Activated naive CD4-positive, alpha-beta T cell treated with Interleukin-2 at 50 U/mL for 16 hours (primary cell): ENCODE results near the gene SPEF2.
"Not testable (repeated sequence)": the region's sequence is repeated elsewhere in the genome, so short reads cannot be mapped to it uniquely, and the experiment has no call there.

Experiments used
- DNase-seq: peaks from one replicate; pipeline ENCODE4 v3.0.0-alpha.2; 2020

The SPEF2 gene

GRCh38 chr5:35826056-35826455 is 208.4 kb downstream of the SPEF2 start:
- DNase-seq = no peak

- DNase-seq = peak; percentile 38
Measured at GRCh38 chr5:35826554-35826953, 208.9 kb downstream of the SPEF2 start.

GRCh38 chr5:35828082-35828598 is 210.5 kb downstream of the SPEF2 start:
- no peak for DNase-seq

DNA sequence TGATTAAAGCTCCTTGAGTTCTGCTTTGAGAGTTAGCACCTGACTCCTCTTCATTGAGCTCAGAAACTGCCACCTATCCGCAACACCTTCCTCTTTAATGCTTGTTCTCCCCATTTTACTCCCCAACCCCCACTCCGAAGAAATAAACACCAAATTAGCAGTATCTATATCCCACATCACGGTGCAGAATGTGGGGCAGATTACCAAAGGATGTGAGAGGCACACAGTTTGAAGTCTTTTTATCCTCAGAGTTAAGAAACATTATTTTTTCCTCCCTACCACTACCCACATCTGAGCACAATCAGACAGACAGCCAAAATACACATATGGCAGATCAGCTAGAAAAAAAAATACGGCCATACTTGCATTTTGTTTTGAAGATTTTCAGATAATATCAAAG is 212.9 kb downstream of the SPEF2 start:
- no peak for DNase-seq

GRCh38 chr5:35832762-35833161 is 215.1 kb downstream of the SPEF2 start:
- DNase-seq = no peak

DNA sequence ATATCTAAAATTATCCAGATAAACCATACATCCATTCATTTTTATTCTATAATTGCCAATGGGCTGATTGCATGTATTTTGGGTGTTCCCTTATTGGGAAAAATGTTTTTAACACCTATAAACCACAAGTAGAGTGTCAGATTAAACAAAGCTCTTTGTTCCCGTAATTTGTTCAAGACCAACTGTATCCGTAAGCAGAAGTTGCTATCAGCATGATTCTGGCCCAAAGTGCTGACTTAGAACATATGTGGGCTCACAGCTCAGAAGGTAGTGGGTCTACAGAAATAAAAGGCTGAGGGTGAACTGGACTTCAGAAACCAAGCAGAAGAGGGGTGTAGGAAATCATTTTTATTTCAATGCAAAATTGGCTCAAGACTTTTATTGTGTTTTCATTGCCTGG is 215.6 kb downstream of the SPEF2 start:
- DNase-seq = no peak

- no peak for DNase-seq
Measured at GRCh38 chr5:35835796-35836742, 218.4 kb downstream of the SPEF2 start.

DNA sequence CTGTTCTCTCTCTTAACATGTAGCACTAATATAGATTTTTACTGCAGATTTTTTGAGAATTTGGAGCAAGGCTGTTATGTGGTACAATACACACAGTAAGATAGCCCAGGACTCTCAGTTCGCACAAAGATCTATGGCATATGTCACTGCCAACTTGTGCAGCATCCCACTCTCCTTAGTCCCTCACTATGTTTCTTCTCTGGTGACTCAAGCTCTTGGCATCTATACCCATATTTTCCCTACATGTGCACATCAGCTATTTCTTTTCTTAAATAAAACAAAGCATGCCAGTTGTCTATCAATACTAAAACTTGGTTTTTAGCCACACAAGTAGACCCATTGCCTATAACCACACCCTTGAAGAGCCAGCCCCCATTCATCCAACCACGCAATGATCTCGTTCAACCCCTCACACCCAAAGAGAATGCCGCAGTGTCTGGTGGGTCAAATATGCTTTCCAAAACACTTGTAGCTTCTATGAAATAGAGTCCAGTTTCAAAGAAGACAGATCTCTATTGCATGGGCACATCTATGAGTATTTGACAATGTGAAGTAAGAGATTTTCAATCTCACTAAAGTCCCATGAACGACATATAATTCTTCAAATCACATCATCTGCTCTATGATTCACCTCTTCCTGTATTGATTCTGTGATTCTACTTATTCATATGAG is 220.8 kb downstream of the SPEF2 start:
- no peak for DNase-seq

- no peak for DNase-seq
Measured at GRCh38 chr5:35842856-35843255, 225.2 kb downstream of the SPEF2 start.

- not testable (repeated sequence) for DNase-seq
Measured at GRCh38 chr5:35845508-35845907, 227.8 kb downstream of the SPEF2 start.

- DNase-seq = no peak
Measured at GRCh38 chr5:35847491-35847890, 229.8 kb downstream of the SPEF2 start.

GRCh38 chr5:35847961-35848360 is 230.3 kb downstream of the SPEF2 start:
- DNase-seq = no peak

GRCh38 chr5:35849860-35850259 is 232.2 kb downstream of the SPEF2 start:
- DNase-seq = no peak

GRCh38 chr5:35850967-35851680 is 233.5 kb downstream of the SPEF2 start:
- DNase-seq = no peak

DNA sequence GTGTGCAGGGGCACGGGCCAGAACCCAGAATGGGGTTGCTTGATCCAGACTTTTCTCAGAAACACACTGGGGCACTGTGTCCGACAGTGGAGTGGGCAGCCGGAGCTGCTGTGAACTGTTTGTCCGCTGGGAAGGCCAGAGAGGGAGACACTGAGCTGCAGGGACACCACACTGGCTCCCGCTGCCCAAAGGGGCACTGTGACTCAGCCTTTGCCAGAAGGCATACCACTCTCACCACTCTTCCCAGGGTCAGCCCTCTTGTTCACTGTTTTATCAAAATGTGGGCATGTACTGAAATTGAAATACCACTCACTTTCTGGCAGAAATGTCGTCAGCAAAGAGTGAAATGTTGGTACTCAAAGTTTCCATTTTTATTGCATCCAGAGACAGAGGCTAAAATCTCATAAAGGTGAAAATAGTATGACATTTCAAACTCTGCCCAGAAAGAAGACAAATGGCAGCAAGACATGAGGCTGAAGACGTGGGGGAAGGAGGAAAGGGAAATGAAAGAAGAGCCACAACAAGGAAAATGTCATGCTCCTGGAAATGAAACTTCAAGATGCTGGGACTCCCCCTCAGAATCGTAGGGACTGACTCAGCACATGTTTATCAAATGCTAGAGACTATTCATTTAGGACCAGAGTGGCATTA is 234.5 kb downstream of the SPEF2 start:
- DNase-seq = peak; percentile 62

DNA sequence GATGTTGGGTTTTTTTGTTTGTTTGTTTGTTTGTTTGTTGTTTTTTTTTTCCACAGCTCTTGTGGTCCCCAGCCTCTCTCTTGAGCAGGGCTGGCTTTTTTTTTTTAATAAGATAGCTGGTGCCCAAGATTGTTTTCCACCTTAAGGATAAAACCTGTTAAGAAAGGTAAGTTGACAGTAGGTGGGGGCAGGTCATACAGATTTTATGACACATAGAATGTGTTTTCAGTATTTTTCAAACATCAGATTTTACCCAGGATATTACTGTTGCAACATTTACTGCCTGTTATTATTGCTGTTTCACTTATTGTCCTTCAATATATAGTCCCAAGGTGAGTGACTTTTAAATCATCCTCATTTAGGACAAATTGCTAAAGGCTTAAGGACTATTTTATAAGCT is 235.1 kb downstream of the SPEF2 start:
- no peak for DNase-seq

DNA sequence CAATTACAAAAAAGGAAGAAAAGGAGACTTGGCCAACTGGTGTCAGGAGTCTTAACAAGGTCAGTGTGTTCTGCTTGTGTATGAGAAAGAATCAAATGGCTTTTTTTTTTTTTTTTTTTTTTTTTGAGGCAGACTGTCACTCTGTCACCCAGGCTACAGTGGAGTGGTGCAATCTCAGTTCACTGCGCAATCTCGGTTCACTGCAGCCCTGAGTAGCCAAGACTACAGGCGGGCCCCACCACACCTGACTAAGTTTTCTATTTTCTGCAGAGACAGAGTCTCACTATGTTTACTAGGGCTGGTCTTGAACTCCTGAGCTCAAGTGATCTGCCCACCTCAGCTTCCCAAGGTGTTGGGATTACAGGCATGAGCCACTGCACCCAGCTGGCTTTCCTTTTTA is 236.0 kb downstream of the SPEF2 start:
- DNase-seq = peak; percentile 78

GRCh38 chr5:35854248-35854647 is 236.6 kb downstream of the SPEF2 start:
- peak; percentile 73 for DNase-seq

DNA sequence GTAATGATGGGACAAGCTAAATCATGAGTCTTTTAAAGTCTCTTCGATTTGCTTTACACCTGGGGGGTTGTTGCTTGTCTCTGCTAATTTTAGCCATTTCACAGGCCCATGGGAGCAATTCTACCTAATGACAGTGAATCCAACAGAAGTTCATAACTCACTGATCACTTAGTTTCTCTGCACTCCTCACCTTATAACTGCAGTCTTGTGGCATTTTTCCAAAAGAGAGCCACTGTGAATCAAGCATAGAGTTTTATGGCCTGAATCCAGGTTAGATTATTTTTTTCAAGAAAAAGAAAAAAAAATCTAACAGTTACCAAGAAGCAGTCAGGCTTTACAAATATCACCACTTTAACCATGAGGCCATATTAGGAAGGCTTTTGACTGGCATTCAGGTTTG is 237.5 kb downstream of the SPEF2 start:
- DNase-seq = no peak

DNA sequence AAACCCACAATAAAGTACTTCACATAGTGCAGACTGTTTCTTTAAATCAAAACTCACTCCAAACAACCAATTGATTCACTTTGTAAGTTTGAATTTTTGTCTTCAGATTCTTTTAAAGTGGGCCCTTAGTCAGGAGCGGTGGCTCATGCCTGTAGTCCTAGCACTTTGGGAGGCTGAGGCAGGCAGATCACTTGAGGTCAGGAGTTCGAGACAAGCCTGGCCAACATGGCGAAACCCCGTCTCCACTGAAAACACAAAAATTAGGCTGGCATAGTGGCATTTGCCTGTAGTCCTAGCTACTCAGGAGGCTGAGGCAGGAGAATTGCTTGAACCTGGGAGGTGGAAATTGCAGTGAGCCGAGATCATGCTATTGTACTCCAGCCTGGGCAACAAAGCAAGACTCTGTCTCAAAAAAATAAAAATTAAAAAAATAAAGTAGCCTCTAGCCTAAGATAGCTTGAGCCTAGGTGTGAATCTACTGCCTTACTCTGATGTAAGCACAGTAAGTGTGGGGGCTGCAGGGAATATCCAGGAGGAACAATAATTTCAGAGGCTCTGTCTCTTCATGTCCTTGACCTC is 238.6 kb downstream of the SPEF2 start:
- DNase-seq = not testable (repeated sequence)

DNA sequence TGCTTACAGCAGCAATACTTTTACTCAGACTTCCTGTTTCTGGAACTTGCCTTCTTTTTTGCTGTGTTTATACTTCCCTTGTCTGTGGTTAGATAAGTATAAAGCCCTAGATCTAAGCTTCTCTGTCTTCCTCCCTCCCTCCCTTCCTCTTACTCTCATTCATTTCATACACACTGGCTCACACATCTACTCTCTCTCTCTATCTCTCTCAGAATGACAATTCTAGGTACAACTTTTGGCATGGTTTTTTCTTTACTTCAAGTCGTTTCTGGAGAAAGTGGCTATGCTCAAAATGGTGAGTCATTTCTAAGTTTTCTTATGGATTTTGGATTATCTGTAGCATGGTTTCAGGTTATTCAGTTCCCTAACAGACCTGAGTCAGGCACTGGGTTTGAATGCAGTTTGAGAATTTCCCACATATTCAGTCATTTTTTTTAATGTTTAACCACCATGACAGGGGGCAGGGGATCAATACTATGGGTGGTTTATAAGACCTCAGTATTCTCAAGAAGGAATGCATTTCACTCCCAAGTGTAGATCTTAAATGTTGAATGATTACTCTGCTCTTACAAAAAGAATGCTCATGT is 239.2 kb downstream of the SPEF2 start, which contains the start of gene IL7R:
Gene IL7R (plus strand): TSS at position 127 of the 587 bp plus-strand sequence. CDS start 87 bp downstream, at position 214.
- DNase-seq = no peak
